ENCODE measurements around the gene UST.

UST gene

GRCh38 chr6:148959501-148959900 is 212.7 kb downstream of the UST start:
- DNase-seq (ENCODE audit: extremely low spot score) = no peak
- no peak for TF ChIP-seq LEF1 (IDR thresholded peaks at IDR 0.05; ENCODE audit: borderline replicate concordance)
- no peak for TF ChIP-seq ARNT (IDR thresholded peaks at IDR 0.05)
- TF ChIP-seq L3MBTL2 (conservative IDR thresholded peaks at IDR 0.05) = no peak
- no peak for TF ChIP-seq ELF4 (IDR thresholded peaks at IDR 0.05)
- CTCF ChIA-PET = no interaction called here
- POLR2A ChIA-PET = no interaction called here

- DNase-seq (ENCODE audit: extremely low spot score) = no peak
- TF ChIP-seq ARNT (IDR thresholded peaks at IDR 0.05) (no peak), SUZ12 (IDR thresholded peaks at IDR 0.05) (no peak), NFRKB (IDR thresholded peaks at IDR 0.05) (no peak), LEF1 (IDR thresholded peaks at IDR 0.05; ENCODE audit: borderline replicate concordance) (no peak)
- CTCF ChIA-PET = no interaction called here
- POLR2A ChIA-PET = no interaction called here
Observed at GRCh38 chr6:148962854-148963515, 216.2 kb downstream of the UST start.

- TF ChIP-seq BHLHE40 (IDR thresholded peaks at IDR 0.05; ENCODE audit: borderline replicate concordance) (no peak), NFRKB (IDR thresholded peaks at IDR 0.05) (no peak), L3MBTL2 (conservative IDR thresholded peaks at IDR 0.05) (no peak), CTBP1 (IDR thresholded peaks at IDR 0.05; ENCODE audit: borderline replicate concordance) (no peak), ARNT (IDR thresholded peaks at IDR 0.05) (no peak), SUZ12 (IDR thresholded peaks at IDR 0.05) (no peak)
- POLR2A ChIA-PET = no interaction called here
- CTCF ChIA-PET = no interaction called here
Observed at GRCh38 chr6:148963738-148964137, 216.9 kb downstream of the UST start.

GRCh38 chr6:148964467-148964866 is 217.6 kb downstream of the UST start:
- no peak for DNase-seq (ENCODE audit: extremely low spot score)
- POLR2A ChIA-PET = no interaction called here
- TF ChIP-seq CTBP1 (IDR thresholded peaks at IDR 0.05; ENCODE audit: borderline replicate concordance) (no peak), SUZ12 (IDR thresholded peaks at IDR 0.05) (no peak), L3MBTL2 (conservative IDR thresholded peaks at IDR 0.05) (no peak), FOXM1 (IDR thresholded peaks at IDR 0.05; ENCODE audit: borderline replicate concordance) (no peak), NFRKB (IDR thresholded peaks at IDR 0.05) (no peak), ELF4 (IDR thresholded peaks at IDR 0.05) (no peak), TARDBP (IDR thresholded peaks at IDR 0.05) (no peak), FOXK2 (IDR thresholded peaks at IDR 0.05) (no peak), HDGF (IDR thresholded peaks at IDR 0.05; ENCODE audit: borderline replicate concordance) (no peak), SP1 (IDR thresholded peaks at IDR 0.05) (no peak), FOXA1 (IDR thresholded peaks at IDR 0.05) (no peak), BHLHE40 (IDR thresholded peaks at IDR 0.05; ENCODE audit: borderline replicate concordance) (no peak), PKNOX1 (IDR thresholded peaks at IDR 0.05) (no peak), ARNT (IDR thresholded peaks at IDR 0.05) (no peak)
- CTCF ChIA-PET = interaction anchor here (0.8 kb wide), 1 partner anchor 386 kb away, joined by 4 read pairs; no protein-coding TSS in a partner anchor

More at GRCh38 chr6:148963738-148964137, 216.9 kb downstream of the UST start:
- DNase-seq (ENCODE audit: extremely low spot score) = no peak

GRCh38 chr6:148965287-148965686 is 218.5 kb downstream of the UST start:
- no peak for DNase-seq (ENCODE audit: extremely low spot score)
- ChIA-PET POLR2A (no interaction called here), CTCF (interaction anchor here (0.8 kb wide), 1 partner anchor 387 kb away, joined by 4 read pairs; no protein-coding TSS in a partner anchor)
- TF ChIP-seq ARNT (IDR thresholded peaks at IDR 0.05) = no peak

GRCh38 chr6:148967011-148967520 is 220.2 kb downstream of the UST start:
- ChIA-PET POLR2A (no interaction called here), CTCF (interaction anchor here (0.6 kb wide), 1 partner anchor 580 kb away, joined by 3 read pairs; no protein-coding TSS in a partner anchor)
- TF ChIP-seq PKNOX1 (IDR thresholded peaks at IDR 0.05) (no peak), ELF4 (IDR thresholded peaks at IDR 0.05) (no peak), SP1 (IDR thresholded peaks at IDR 0.05) (no peak), FOXK2 (IDR thresholded peaks at IDR 0.05) (no peak), HDGF (IDR thresholded peaks at IDR 0.05; ENCODE audit: borderline replicate concordance) (no peak), BHLHE40 (IDR thresholded peaks at IDR 0.05; ENCODE audit: borderline replicate concordance) (no peak), FOXA1 (IDR thresholded peaks at IDR 0.05) (no peak), ZNF384 (IDR thresholded peaks at IDR 0.05) (no peak), SUZ12 (IDR thresholded peaks at IDR 0.05) (no peak), FOXM1 (IDR thresholded peaks at IDR 0.05; ENCODE audit: borderline replicate concordance) (no peak), LEF1 (IDR thresholded peaks at IDR 0.05; ENCODE audit: borderline replicate concordance) (no peak), CTBP1 (IDR thresholded peaks at IDR 0.05; ENCODE audit: borderline replicate concordance) (no peak), NFRKB (IDR thresholded peaks at IDR 0.05) (no peak), ARNT (IDR thresholded peaks at IDR 0.05) (no peak), L3MBTL2 (conservative IDR thresholded peaks at IDR 0.05) (no peak), TARDBP (IDR thresholded peaks at IDR 0.05) (no peak)
- DNase-seq (ENCODE audit: extremely low spot score) = no peak

- TF ChIP-seq PKNOX1 (IDR thresholded peaks at IDR 0.05) (no peak), FOXA1 (IDR thresholded peaks at IDR 0.05) (no peak), BHLHE40 (IDR thresholded peaks at IDR 0.05; ENCODE audit: borderline replicate concordance) (no peak), CTBP1 (IDR thresholded peaks at IDR 0.05; ENCODE audit: borderline replicate concordance) (no peak), FOXK2 (IDR thresholded peaks at IDR 0.05) (no peak), TARDBP (IDR thresholded peaks at IDR 0.05) (no peak), L3MBTL2 (conservative IDR thresholded peaks at IDR 0.05) (no peak), SUZ12 (IDR thresholded peaks at IDR 0.05) (no peak), HDGF (IDR thresholded peaks at IDR 0.05; ENCODE audit: borderline replicate concordance) (no peak), ELF4 (IDR thresholded peaks at IDR 0.05) (no peak), SP1 (IDR thresholded peaks at IDR 0.05) (no peak), FOXM1 (IDR thresholded peaks at IDR 0.05; ENCODE audit: borderline replicate concordance) (no peak), ZNF384 (IDR thresholded peaks at IDR 0.05) (no peak), LEF1 (IDR thresholded peaks at IDR 0.05; ENCODE audit: borderline replicate concordance) (no peak), NFRKB (IDR thresholded peaks at IDR 0.05) (no peak), ARNT (IDR thresholded peaks at IDR 0.05) (no peak)
- CTCF ChIA-PET = interaction anchor here (0.6 kb wide), 1 partner anchor 579 kb away, joined by 3 read pairs; no protein-coding TSS in a partner anchor
- POLR2A ChIA-PET = no interaction called here
- DNase-seq (ENCODE audit: extremely low spot score) = no peak
Observed at GRCh38 chr6:148967541-148967956, 220.7 kb downstream of the UST start.
